ENCODE results near the gene TSPAN11.

DNA sequence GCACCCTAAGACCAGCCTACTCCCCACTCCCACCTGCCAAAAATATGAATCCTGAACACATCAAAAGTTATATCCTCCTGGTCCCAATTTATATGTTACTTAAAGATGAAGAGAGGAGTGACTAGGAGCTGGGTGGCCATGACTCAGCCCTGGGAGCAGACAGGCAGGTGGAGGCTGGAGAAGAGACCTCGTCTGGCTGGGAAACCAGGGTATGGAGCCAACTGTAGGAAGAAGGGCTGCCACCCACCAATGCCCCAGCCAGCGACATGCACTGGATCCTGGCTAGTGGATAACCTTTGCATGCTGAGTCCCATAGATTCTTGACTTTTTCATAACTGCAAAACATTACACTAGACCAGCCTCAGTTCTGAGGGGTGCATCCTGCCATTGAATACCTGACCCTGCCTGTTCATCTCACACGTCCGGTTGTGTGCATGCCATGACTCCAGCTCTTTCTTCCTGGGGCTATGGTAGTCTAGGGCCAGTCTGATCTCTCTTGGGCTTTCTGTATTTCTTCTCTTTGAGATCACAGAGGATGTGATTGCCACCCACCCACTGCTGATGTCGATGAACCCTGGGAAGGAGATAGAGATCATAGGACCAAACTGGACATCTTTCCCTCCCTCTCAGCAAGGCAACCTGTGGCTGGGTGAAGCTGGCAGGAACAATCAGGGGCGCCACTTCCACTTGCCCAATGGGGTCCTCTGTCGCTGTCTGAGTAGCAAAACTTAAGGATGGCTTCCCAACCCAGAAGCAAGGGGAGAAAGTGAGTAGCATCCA lies 77.5 kb downstream of the TSPAN11 start:
- TF ChIP-seq, protein P1, sequence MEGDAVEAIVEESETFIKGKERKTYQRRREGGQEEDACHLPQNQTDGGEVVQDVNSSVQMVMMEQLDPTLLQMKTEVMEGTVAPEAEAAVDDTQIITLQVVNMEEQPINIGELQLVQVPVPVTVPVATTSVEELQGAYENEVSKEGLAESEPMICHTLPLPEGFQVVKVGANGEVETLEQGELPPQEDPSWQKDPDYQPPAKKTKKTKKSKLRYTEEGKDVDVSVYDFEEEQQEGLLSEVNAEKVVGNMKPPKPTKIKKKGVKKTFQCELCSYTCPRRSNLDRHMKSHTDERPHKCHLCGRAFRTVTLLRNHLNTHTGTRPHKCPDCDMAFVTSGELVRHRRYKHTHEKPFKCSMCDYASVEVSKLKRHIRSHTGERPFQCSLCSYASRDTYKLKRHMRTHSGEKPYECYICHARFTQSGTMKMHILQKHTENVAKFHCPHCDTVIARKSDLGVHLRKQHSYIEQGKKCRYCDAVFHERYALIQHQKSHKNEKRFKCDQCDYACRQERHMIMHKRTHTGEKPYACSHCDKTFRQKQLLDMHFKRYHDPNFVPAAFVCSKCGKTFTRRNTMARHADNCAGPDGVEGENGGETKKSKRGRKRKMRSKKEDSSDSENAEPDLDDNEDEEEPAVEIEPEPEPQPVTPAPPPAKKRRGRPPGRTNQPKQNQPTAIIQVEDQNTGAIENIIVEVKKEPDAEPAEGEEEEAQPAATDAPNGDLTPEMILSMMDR (IDR thresholded peaks at IDR 0.05; ENCODE audit: insufficient read depth, low read depth, low read length) = no peak
- no peak for TF ChIP-seq EZH2 (IDR thresholded peaks at IDR 0.05; ENCODE audit: insufficient read depth, low read length)

Data from astrocyte (in vitro differentiated cells and primary cell).